Uterus (tissue), 2 donors: ENCODE measurements around the gene STOX2.

ENCODE experiments used
- CTCF ChIP-seq, 4 experiments: fragments of 200-600 bp in 2 of 4; fragments of 450-650 bp in 2 of 4; sonication (generic) in 2 of 4; IDR thresholded peaks; one replicate each; pipeline ENCODE4 v1.5.1; 2016 to 2019; ENCODE audit warnings: antibody characterized with exemption in 4 of 4, mild to moderate bottlenecking in 2 of 4, moderate library complexity in 1 of 4
- POLR2A ChIP-seq, 2 donors: fragments of 450-650 bp; IDR thresholded peaks; one replicate each; pipeline ENCODE4 v1.6.1; 2016; ENCODE audit warnings: antibody characterized with exemption in 2 of 2, mild to moderate bottlenecking in 1 of 2, moderate library complexity in 1 of 2

- no peak for TF ChIP-seq CTCF (IDR thresholded peaks at IDR 0.05)
- TF ChIP-seq POLR2A (IDR thresholded peaks at IDR 0.05): no peak
Measured at GRCh38 chr4:183988874-183989273, 83.8 kb downstream of the STOX2 start.
